Heart right ventricle (tissue), 16 donors: Measurements from ENCODE around the gene SP6. TPM values are rescaled to one million over a fixed set of nuclear protein-coding genes. Genes with fewer than 3 reads are reported as not detected.
A peak's percentile ranks its signal among the peaks of the same experiment; 100 is the strongest.

ENCODE experiments used
- ATAC-seq, 8 donors: fragments of 200-7000 bp; cut with Tn5 transposase; one replicate each; pipeline ENCODE4 v1.9.1; 2020; ENCODE audit warnings: mild to moderate bottlenecking in 8 of 8, moderate library complexity in 8 of 8, moderate number of reproducible peaks in 1 of 8
- DNase-seq, 2 donors: peaks; one replicate each; pipeline ENCODE4 v3.0.0-alpha.2; 2020
- H3K27ac ChIP-seq, 10 donors: fragments of 200-600 bp; sonication (generic) in 2 of 10; one replicate each; pipeline versions ENCODE4 v1.5.0 to v1.8.0; 2020 to 2022; ENCODE audit warnings: mild to moderate bottlenecking in 3 of 10
- H3K27me3 ChIP-seq, 7 donors: fragments of 200-600 bp; one replicate each; pipeline ENCODE4 v1.8.0; 2021 to 2022; ENCODE audit warnings: mild to moderate bottlenecking in 2 of 7
- H3K36me3 ChIP-seq, 9 donors: fragments of 200-600 bp; sonication (generic) in 1 of 9; one replicate each; pipeline versions ENCODE4 v1.5.0 to v1.8.0; 2020 to 2022; ENCODE audit warnings: mild to moderate bottlenecking in 2 of 9
- H3K4me1 ChIP-seq, 9 donors: fragments of 200-600 bp; sonication (generic) in 1 of 9; one replicate each; pipeline versions ENCODE4 v1.5.0 to v1.8.0; 2020 to 2022; ENCODE audit warnings: mild to moderate bottlenecking in 4 of 9
- H3K4me3 ChIP-seq, 10 donors: fragments of 200-600 bp; sonication (generic) in 2 of 10; one replicate each; pipeline versions ENCODE4 v1.5.0 to v1.8.0; 2020 to 2022; ENCODE audit warnings: mild to moderate bottlenecking in 7 of 10, moderate library complexity in 2 of 10
- H3K9me3 ChIP-seq, 11 donors: fragments of 200-600 bp in 10 of 11; sonication (generic) in 2 of 11; one replicate each; pipeline versions ENCODE4 v1.5.0 to v1.8.0; 2013 to 2022; ENCODE audit warnings: mild to moderate bottlenecking in 2 of 11, control low read depth in 1 of 11, moderate library complexity in 1 of 11
- CTCF ChIP-seq, 9 donors: fragments of 200-600 bp; sonication (generic) in 2 of 9; IDR thresholded peaks; one replicate each; pipeline versions ENCODE4 v1.5.0 to v1.8.0; 2021 to 2022; ENCODE audit warnings: antibody characterized with exemption in 9 of 9, mild to moderate bottlenecking in 5 of 9, moderate library complexity in 1 of 9
- WGBS, 2 donors: extraction: QIAGEN DNeasy Blood & Tissue Kit; methylation state at CpG; one replicate each; pipeline ENCODE4 v1.1.7; 2013; ENCODE audit warnings: inconsistent platforms in 1 of 2; 5-methylcytosine and 5-hydroxymethylcytosine counted together
- intact Hi-C, 10 donors: fragments of 100-400 bp; cut with DNase I; formaldehyde crosslinking; loops; one replicate each; pipeline versions ENCODE4 v1.11.1 to v1.14.2; 2022
- polyA plus RNA-seq, 2 donors: library from polyadenylated mRNA; stranded (reverse); fragments of 200-250 nt; gene quantifications; one replicate each; pipeline ENCODE4 v1.2.3, GENCODE V29; 2013
- total RNA-seq, 10 donors: library from RNA; stranded (reverse); fragmentation: NEBNext Ultra II Directional in 3 of 10; extraction: Animal tissue kit (Norgen Biotek cat#: 25700) in 3 of 10; gene quantifications; one replicate each; pipeline versions ENCODE4 v1.2.1 to v1.2.4, GENCODE V29; 2021 to 2023
- donor health status: Arrhythmogenic right ventricular cardiomyopathy.
- donor health status: ischemic (EF 13 %, LVEDD 7.1; RV severe dilation, severe dysfunction).
- donor health status: healthy with polysubstance abuse.
- donor health status: DM: no; HTN: yes; CAD: no.
- donor health status: DM: no; HTN: no; CAD: no.
- donor health status: ischemic (EF 25% LVEDD 6.9; RV normal size, moderate dysfunction).
- donor health status: ischemic (EF 25% LVEDD 5.7; RV mildly dilated, moderate dysfunction).
- donor health status: healthy.
- donor health status: DM: yes; HTN: yes; CAD: no.
- donor health status: Ischemic cardiomyopathy.
- donor health status: ischemic (EF 35%, LVEDD 5.7; RV mildly dilated, moderate dysfunction).
- donor health status: nonischemic (EF 11% LVEDD 7.7; RV severe dilation, severe dysfunction).
- donor health status: DM: yes; HTN: yes; CAD: no.
- donor health status: PGD.
- donor health status: ischemic (EF 29% LVEDD 5.4; RV normal size, mild dysfunction).
- donor health status: nonischemic (EF 23%, LVEDD 6.1; RV moderate dilation, normal function).

The SP6 gene
- total and polyA plus RNA-seq, 12 donors, result 0.05 to 1.9 (median 0.23) TPM

GRCh38 chr17:47807421-47807820 is 43.5 kb downstream of the SP6 start:
- Histone ChIP-seq H3K4me1 (peaks cover 0 to 14% (median 0%) of the 10 kb centered on the region in 9 donors), H3K36me3 (peaks cover 0 to 59% (median 10%) of the 10 kb centered on the region in 9 donors), H3K27me3 (no peaks in the 10 kb centered on the region), H3K4me3 (no peak overlapping the region), H3K9me3 (no peaks in the 10 kb centered on the region), H3K27ac (no peak overlapping the region)
- 88 to 92% methylated on average over 10 to 11 of the region's 11 CpGs for WGBS, 2 donors
- TF ChIP-seq CTCF (IDR thresholded peaks at IDR 0.05), result no peak
- DNase-seq (no peak), ATAC-seq (no peak)
- intact Hi-C loops, result loop anchor here in 3 of 10 donors (10.0 kb wide), 2 partner anchors 113 to 143 kb away; partner anchors contain the start of gene TBKBP1 (in 1 of the 3)

GRCh38 chr17:47806913-47807255 is 44.1 kb downstream of the SP6 start:
- ATAC-seq, result no peak

DNA sequence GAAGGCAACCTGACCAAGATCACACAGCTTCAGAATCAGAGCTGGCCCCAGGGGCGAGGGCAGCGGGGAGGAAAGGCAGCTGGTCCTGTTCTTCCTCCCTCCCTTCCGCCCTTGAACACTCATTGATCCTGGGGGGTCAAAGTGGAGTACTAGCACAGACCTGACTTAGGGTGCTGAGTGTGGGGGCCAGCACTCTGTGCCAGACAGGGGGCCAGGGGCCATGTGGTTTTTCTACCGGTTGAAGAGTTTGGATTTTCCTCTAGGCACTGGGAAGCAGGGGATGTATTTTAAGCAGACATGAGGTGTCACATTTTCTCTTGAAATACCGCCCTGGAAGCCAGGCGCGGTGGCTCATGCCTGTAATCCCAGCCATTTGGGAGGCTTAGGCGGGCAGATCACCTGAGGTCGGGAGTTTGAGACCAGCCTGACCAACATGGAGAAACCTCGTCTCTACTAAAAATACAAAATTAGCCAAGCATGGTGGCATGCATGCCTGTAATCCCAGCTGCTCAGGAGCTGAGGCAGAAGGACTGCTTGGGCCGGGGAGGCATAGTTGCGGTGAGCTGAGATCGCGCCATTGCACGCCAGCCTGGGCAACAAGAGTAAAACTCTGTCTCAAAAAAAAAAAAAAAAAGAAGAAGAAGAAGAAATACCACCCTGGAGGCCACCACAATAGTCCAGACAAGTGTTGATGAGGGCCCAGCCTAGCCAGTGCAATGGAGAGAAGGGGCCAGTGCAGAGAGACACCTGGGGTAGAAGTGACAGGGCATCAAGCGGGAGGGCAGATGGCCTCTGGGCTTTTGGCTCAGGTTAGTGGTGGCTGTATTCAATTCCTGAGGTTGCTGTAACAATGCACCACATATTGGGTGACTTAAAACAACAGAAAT is 44.7 kb downstream of the SP6 start:
- Histone ChIP-seq H3K9me3 (no peaks in the 10 kb centered on the region), H3K4me1 (peaks cover 0 to 14% (median 0%) of the 10 kb centered on the region in 9 donors), H3K4me3 (no peak overlapping the region), H3K36me3 (peaks cover 0 to 47% (median 10%) of the 10 kb centered on the region in 9 donors), H3K27ac (peak overlapping the region in 3 of 10 donors; percentile 4 to 39 (median 22)), H3K27me3 (no peaks in the 10 kb centered on the region)
- intact Hi-C loops, result loop anchor here in 3 of 10 donors (10.0 kb wide), 2 partner anchors 111 to 141 kb away; partner anchors contain the start of gene TBKBP1 (in 1 of the 3)
- WGBS, 2 donors, result 80 to 81% methylated on average over 16 of the region's 16 CpGs
- no peak for TF ChIP-seq CTCF (IDR thresholded peaks at IDR 0.05)
- ATAC-seq, result peak in 3 of 8 donors; percentile 4 to 23 (median 19)
- no peak for DNase-seq

More at GRCh38 chr17:47806913-47807255, 44.1 kb downstream of the SP6 start:
- Histone ChIP-seq H3K36me3 (peaks cover 0 to 53% (median 10%) of the 10 kb centered on the region in 9 donors), H3K27me3 (no peaks in the 10 kb centered on the region), H3K4me3 (no peak overlapping the region), H3K4me1 (peaks cover 0 to 14% (median 0%) of the 10 kb centered on the region in 9 donors), H3K27ac (no peak overlapping the region), H3K9me3 (no peaks in the 10 kb centered on the region)
- no peak for DNase-seq
- no peak for TF ChIP-seq CTCF (IDR thresholded peaks at IDR 0.05)
- WGBS, 2 donors, result 90 to 91% methylated on average over 9 of the region's 9 CpGs
- intact Hi-C loops, result loop anchor here in 3 of 10 donors (10.0 kb wide), 2 partner anchors 112 to 142 kb away; partner anchors contain the start of gene TBKBP1 (in 1 of the 3)

- H3K9me3 ChIP-seq, result no peaks in the 10 kb centered on the region
- H3K4me1 ChIP-seq, result peaks cover 0 to 14% (median 0%) of the 10 kb centered on the region in 9 donors
- DNase-seq (no peak), ATAC-seq (no peak)
- 79 to 80% methylated on average over 3 of the region's 3 CpGs for WGBS, 2 donors
- intact Hi-C loops, result loop anchor here in 6 of 10 donors (5.0 to 10.0 kb wide), 4 partner anchors 107 to 142 kb away; partner anchors contain the start of gene TBKBP1 (in 1 of the 6)
- H3K4me3 ChIP-seq, result no peak overlapping the region
- no peaks in the 10 kb centered on the region for H3K27me3 ChIP-seq
- no peak overlapping the region for H3K27ac ChIP-seq
- no peak for TF ChIP-seq CTCF (IDR thresholded peaks at IDR 0.05)
- peaks cover 0 to 30% (median 10%) of the 10 kb centered on the region in 9 donors for H3K36me3 ChIP-seq
Observed at GRCh38 chr17:47804461-47804860, 46.5 kb downstream of the SP6 start.
